ENCODE results near the gene MRPL42.

- TF ChIP-seq CTCF (IDR thresholded peaks at IDR 0.05): no peak
- no peak for TF ChIP-seq POLR2AphosphoS5 (IDR thresholded peaks at IDR 0.05)
- no peak for TF ChIP-seq EP300 (IDR thresholded peaks at IDR 0.05)
Observed at GRCh38 chr12:93533310-93533709, 66.0 kb downstream of the MRPL42 start.

All from esophagus muscularis mucosa (tissue), 4 donors.